A673 (cell line): ENCODE measurements around the gene MMRN1. TPM values are rescaled to one million over a fixed set of nuclear protein-coding genes. Genes with fewer than 3 reads are reported as not detected.

Experiments used
- Bru-seq: library from RNA; stranded (reverse); fragments of 400-500 nt; gene quantifications from one replicate; lab custom pipeline; 2021; lab: Mats Ljungman, UMichigan
- BruChase-seq, 2 experiments: library from RNA; stranded (reverse); fragments of 400-500 nt; gene quantifications; one replicate each; lab custom pipeline; 2021; lab: Mats Ljungman, UMichigan
- BruUV-seq: library from RNA; stranded (reverse); fragments of 400-500 nt; replicated peaks from 2 replicates; lab custom pipeline; 2021; lab: Mats Ljungman, UMichigan
- CTCF ChIA-PET: fragments of 300-600 bp; sonication (Branson Sonifier 250); formaldehyde crosslinking; loops from one replicate; lab custom pipeline; 2022; ENCODE audit warnings: antibody characterized with exemption; lab: Charles Lee
- POLR2A ChIA-PET: fragments of 300-600 bp; sonication (Branson Sonifier 250); formaldehyde crosslinking; loops from one replicate; lab custom pipeline; 2022; ENCODE audit warnings: antibody characterized with exemption; ENCODE audit not compliant: low non-redundant PET; lab: Charles Lee
- DNase-seq: peaks from one replicate; pipeline ENCODE4 v3.0.0-alpha.2; 2015; ENCODE audit warnings: low spot score
- H3K27ac ChIP-seq: fragments of 200-600 bp; sonication (generic); 2 replicates; pipeline ENCODE4 v1.5.1; 2016; ENCODE audit warnings: mixed run types, low read depth, mild to moderate bottlenecking, mixed read lengths, antibody characterized with exemption, low read length; ENCODE audit not compliant: poor library complexity, severe bottlenecking
- H3K27me3 ChIP-seq: fragments of 200-600 bp; sonication (generic); replicated peaks from 2 replicates; pipeline ENCODE4 v1.6.1; 2017; ENCODE audit warnings: mixed run types, low read depth, mild to moderate bottlenecking, mixed read lengths, antibody characterized with exemption, low read length; ENCODE audit not compliant: insufficient read depth, poor library complexity
- H3K36me3 ChIP-seq: fragments of 200-600 bp; sonication (generic); 2 replicates; pipeline ENCODE4 v1.6.1; 2016; ENCODE audit warnings: mixed run types, mild to moderate bottlenecking, mixed read lengths, antibody characterized with exemption, low read length; ENCODE audit not compliant: insufficient read depth, poor library complexity, severe bottlenecking
- H3K4me1 ChIP-seq: fragments of 200-600 bp; sonication (generic); 2 replicates; pipeline ENCODE4 v1.6.1; 2017; ENCODE audit warnings: mixed run types, mild to moderate bottlenecking, mixed read lengths, antibody characterized with exemption, low read length; ENCODE audit not compliant: insufficient read depth, poor library complexity, severe bottlenecking
- H3K4me3 ChIP-seq: fragments of 200-600 bp; sonication (generic); 2 replicates; pipeline ENCODE4 v1.5.1; 2016; ENCODE audit warnings: low read depth, mixed run types, mild to moderate bottlenecking, mixed read lengths, low read length; ENCODE audit not compliant: poor library complexity, severe bottlenecking
- H3K9me3 ChIP-seq: fragments of 200-600 bp; sonication (generic); 2 replicates; pipeline ENCODE4 v1.6.1; 2016; ENCODE audit warnings: mixed run types, low read depth, mild to moderate bottlenecking, mixed read lengths, antibody characterized with exemption, low read length; ENCODE audit not compliant: poor library complexity, severe bottlenecking
- EZH2 ChIP-seq: fragments of 200-600 bp; sonication (generic); IDR thresholded peaks from 2 replicates; pipeline ENCODE4 v1.6.1; 2017; ENCODE audit warnings: borderline replicate concordance, low read depth, mild to moderate bottlenecking, mixed read lengths, antibody characterized with exemption, low read length; ENCODE audit not compliant: poor library complexity, severe bottlenecking
- intact Hi-C: fragments of 100-400 bp; cut with micrococcal nuclease; formaldehyde crosslinking; loops from one replicate; pipeline ENCODE4 v1.10.0; 2022; ENCODE audit not compliant: unreplicated experiment
- long read RNA-seq: library from polyadenylated mRNA; stranded (forward); transcript quantifications from one replicate; pipeline ENCODE4 v2.0.0, GENCODE V29; 2022
- total RNA-seq: library from RNA; stranded (reverse); gene quantifications from 2 replicates; pipeline ENCODE4 v1.2.3, GENCODE V29; 2021
- TF ChIP-seq, protein P1 (sequence below): fragments of 300-800, 200-600 bp; sonication (generic); conservative IDR thresholded peaks from 2 replicates; pipeline ENCODE4 v1.5.1; 2017; ENCODE audit warnings: low read depth, mild to moderate bottlenecking, antibody characterized with exemption, low read length, moderate library complexity, mixed read lengths

Gene MMRN1, protein sequence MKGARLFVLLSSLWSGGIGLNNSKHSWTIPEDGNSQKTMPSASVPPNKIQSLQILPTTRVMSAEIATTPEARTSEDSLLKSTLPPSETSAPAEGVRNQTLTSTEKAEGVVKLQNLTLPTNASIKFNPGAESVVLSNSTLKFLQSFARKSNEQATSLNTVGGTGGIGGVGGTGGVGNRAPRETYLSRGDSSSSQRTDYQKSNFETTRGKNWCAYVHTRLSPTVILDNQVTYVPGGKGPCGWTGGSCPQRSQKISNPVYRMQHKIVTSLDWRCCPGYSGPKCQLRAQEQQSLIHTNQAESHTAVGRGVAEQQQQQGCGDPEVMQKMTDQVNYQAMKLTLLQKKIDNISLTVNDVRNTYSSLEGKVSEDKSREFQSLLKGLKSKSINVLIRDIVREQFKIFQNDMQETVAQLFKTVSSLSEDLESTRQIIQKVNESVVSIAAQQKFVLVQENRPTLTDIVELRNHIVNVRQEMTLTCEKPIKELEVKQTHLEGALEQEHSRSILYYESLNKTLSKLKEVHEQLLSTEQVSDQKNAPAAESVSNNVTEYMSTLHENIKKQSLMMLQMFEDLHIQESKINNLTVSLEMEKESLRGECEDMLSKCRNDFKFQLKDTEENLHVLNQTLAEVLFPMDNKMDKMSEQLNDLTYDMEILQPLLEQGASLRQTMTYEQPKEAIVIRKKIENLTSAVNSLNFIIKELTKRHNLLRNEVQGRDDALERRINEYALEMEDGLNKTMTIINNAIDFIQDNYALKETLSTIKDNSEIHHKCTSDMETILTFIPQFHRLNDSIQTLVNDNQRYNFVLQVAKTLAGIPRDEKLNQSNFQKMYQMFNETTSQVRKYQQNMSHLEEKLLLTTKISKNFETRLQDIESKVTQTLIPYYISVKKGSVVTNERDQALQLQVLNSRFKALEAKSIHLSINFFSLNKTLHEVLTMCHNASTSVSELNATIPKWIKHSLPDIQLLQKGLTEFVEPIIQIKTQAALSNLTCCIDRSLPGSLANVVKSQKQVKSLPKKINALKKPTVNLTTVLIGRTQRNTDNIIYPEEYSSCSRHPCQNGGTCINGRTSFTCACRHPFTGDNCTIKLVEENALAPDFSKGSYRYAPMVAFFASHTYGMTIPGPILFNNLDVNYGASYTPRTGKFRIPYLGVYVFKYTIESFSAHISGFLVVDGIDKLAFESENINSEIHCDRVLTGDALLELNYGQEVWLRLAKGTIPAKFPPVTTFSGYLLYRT
- 0.11 and 0.28 TPM in 2 replicates for total RNA-seq
- percentile 17 among the genes with signal in this experiment for Bru-seq, nascent RNA
- percentile 12 among the genes with signal in this experiment for BruChase-seq, experiment 1, labeled RNA remaining after a 2-hour chase
- percentile 16 among the genes with signal in this experiment for BruChase-seq, experiment 2, labeled RNA remaining after a 6-hour chase
- long read RNA-seq = 0 reads

DNA sequence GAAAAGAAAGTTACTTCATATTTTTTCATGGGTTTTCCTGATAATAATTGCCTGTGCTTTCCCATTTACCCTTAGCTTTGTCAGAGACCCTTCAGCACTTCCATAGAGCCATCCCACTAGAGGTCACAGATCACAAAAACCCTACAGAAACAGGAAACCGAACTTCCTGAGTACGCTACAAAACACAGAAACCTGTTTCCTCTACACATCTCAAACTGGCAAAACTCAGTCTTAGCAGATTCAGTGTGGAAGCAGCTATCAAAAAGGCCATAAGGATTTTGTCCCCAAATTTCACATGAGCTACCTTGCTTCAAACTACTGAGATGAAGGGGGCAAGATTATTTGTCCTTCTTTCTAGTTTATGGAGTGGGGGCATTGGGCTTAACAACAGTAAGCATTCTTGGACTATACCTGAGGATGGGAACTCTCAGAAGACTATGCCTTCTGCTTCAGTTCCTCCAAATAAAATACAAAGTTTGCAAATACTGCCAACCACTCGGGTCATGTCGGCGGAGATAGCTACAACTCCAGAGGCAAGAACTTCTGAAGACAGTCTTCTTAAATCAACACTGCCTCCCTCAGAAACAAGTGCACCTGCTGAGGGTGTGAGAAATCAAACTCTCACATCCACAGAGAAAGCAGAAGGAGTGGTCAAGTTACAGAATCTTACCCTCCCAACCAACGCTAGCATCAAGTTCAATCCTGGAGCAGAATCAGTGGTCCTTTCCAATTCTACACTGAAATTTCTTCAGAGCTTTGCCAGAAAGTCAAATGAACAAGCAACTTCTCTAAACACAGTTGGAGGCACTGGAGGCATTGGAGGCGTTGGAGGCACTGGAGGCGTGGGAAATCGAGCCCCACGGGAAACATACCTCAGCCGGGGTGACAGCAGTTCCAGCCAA, at the start of gene MMRN1:
MMRN1 (plus strand) TSS at position 206 of the 902 bp plus-strand sequence; CDS start at position 324, 118 bp downstream.
- no peak for TF ChIP-seq EZH2
- TF ChIP-seq, protein P1, sequence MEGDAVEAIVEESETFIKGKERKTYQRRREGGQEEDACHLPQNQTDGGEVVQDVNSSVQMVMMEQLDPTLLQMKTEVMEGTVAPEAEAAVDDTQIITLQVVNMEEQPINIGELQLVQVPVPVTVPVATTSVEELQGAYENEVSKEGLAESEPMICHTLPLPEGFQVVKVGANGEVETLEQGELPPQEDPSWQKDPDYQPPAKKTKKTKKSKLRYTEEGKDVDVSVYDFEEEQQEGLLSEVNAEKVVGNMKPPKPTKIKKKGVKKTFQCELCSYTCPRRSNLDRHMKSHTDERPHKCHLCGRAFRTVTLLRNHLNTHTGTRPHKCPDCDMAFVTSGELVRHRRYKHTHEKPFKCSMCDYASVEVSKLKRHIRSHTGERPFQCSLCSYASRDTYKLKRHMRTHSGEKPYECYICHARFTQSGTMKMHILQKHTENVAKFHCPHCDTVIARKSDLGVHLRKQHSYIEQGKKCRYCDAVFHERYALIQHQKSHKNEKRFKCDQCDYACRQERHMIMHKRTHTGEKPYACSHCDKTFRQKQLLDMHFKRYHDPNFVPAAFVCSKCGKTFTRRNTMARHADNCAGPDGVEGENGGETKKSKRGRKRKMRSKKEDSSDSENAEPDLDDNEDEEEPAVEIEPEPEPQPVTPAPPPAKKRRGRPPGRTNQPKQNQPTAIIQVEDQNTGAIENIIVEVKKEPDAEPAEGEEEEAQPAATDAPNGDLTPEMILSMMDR = no peak
- Histone ChIP-seq H3K27ac (no peak within 1 kb of the TSS), H3K4me1 (peaks cover 8% of the 10 kb centered on the region), H3K27me3 (no peaks in the 10 kb centered on the region), H3K9me3 (no peaks in the 10 kb centered on the region), H3K4me3 (no peak within 1 kb of the TSS), H3K36me3 (no peaks in the 10 kb centered on the region)
- no TSS peak for BruUV-seq
- intact Hi-C loops = no loop called here
- peak; percentile 39 for DNase-seq
- ChIA-PET POLR2A (no interaction called here), CTCF (no interaction called here)

DNA sequence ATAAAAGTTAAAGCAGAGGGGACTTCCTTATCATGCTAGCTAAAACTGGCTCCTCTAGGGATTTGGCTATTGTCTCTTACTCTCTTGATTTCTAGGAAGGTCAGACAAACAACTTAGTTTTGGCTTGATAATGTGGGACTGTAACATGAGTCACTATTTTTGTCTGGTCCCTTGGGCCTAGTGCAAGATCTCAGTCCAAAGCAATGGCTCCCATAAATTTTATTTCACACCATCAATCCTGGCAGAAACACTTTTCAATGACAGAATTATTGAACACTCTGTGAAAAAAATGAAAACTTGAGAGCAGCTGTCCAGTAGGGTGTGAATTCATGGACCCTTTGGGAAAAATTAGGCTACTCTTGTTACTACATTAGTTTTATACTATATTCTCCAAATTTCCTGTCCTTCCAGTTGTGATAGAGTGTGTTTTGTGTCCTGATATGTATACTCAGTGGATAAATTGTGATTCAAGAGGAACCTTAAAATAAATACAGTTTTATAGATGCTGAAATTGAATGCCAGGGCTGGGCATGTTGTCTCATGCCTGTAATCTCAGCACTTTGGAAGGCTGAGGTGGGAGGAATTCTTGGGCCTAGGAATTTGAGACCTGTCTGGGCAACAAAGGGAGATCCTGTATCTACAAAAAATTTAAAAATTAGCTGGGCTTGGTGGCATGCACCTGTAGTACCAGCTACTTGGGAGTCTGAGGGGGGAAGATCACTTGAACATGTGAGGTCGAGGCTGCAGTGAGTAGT, 46.9 kb upstream of the MMRN1 start:
- TF ChIP-seq, protein P1 = no peak
- no peak for TF ChIP-seq EZH2
- H3K27ac ChIP-seq = no peak overlapping the region
- no peaks in the 10 kb centered on the region for H3K27me3 ChIP-seq
- no peaks in the 10 kb centered on the region for H3K36me3 ChIP-seq
- POLR2A ChIA-PET = no interaction called here
- no peaks in the 10 kb centered on the region for H3K4me1 ChIP-seq
- H3K4me3 ChIP-seq = no peak overlapping the region
- no peak for DNase-seq
- CTCF ChIA-PET = no interaction called here
- H3K9me3 ChIP-seq = no peaks in the 10 kb centered on the region
- BruUV-seq = no TSS peak
- intact Hi-C loops = no loop called here
